Cardiac muscle cell (in vitro differentiated cells and primary cell): Measurements from ENCODE around the gene ARHGAP25. TPM values are rescaled to one million over a fixed set of nuclear protein-coding genes. Genes with fewer than 3 reads are reported as not detected.

Experiments
- DNase-seq, 2 donors: peaks; one replicate each; pipeline versions ENCODE4 v3.0.0 to v3.0.0-alpha.2; 2010 to 2017; ENCODE audit warnings: low read depth in 1 of 2, low spot score in 1 of 2
- H3K27ac ChIP-seq: fragments of 200-600 bp; sonication (generic); 2 replicates; pipeline ENCODE4 v1.5.1; 2016
- H3K27me3 ChIP-seq: fragments of 200-600 bp; sonication (generic); 2 replicates; pipeline ENCODE4 v1.6.0; 2016; ENCODE audit warnings: control low read depth
- H3K36me3 ChIP-seq: fragments of 200-600 bp; sonication (generic); 2 replicates; pipeline ENCODE4 v1.5.1; 2016; ENCODE audit warnings: control low read depth
- H3K4me1 ChIP-seq: fragments of 200-600 bp; sonication (generic); 2 replicates; pipeline ENCODE4 v1.8.1; 2017; ENCODE audit warnings: low read depth, mild to moderate bottlenecking, mixed run types
- H3K4me3 ChIP-seq: fragments of 200-600 bp; sonication (generic); 2 replicates; pipeline ENCODE4 v1.5.1; 2016; ENCODE audit warnings: mild to moderate bottlenecking
- H3K9me3 ChIP-seq: fragments of 200-600 bp; sonication (generic); 2 replicates; pipeline ENCODE4 v1.5.1; 2017; ENCODE audit warnings: low read depth, mild to moderate bottlenecking, control low read depth
- polyA plus RNA-seq: library from polyadenylated mRNA; unstranded; fragments of >200 nt; fragmentation: Nextera tagmentation; extraction: Ambion mirVana; gene quantifications from 2 replicates; pipeline ENCODE4 v1.2.1, GENCODE V29; 2016
- total RNA-seq: library from RNA; depleted of rRNA; stranded (reverse); fragments of >200 nt; gene quantifications from 2 replicates; pipeline ENCODE4 v1.2.3, GENCODE V29; 2016
- TF ChIP-seq, protein P1 (sequence below): IDR thresholded peaks from 2 replicates; pipeline ENCODE4 v1.5.1; 2012; ENCODE audit warnings: low read depth, mild to moderate bottlenecking, low read length

Gene ARHGAP25
- total and polyA plus RNA-seq, 2 experiments from 2014 or later, result 3.9 to 7.7 TPM

DNA sequence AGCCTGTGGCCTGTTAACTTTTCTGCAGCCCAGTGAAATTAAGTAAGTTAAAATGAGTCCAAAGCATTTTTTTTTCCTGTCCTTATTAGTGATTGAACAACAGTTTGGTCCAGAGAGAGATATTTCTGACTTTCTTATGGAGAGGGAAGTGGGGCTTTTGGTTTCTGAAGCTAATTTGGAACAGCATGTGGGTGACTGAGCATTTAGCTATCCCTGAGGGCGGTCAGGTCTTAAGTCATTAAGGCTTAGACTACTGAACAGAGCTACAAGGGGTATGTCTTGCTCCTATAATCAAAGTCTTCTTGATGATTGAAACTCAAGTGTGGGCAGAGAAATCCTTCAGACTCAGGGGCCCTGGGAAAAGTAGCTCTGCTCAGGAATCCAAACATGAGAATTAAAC lies 14.0 kb downstream of the ARHGAP25 start:
- TF ChIP-seq, protein P1, sequence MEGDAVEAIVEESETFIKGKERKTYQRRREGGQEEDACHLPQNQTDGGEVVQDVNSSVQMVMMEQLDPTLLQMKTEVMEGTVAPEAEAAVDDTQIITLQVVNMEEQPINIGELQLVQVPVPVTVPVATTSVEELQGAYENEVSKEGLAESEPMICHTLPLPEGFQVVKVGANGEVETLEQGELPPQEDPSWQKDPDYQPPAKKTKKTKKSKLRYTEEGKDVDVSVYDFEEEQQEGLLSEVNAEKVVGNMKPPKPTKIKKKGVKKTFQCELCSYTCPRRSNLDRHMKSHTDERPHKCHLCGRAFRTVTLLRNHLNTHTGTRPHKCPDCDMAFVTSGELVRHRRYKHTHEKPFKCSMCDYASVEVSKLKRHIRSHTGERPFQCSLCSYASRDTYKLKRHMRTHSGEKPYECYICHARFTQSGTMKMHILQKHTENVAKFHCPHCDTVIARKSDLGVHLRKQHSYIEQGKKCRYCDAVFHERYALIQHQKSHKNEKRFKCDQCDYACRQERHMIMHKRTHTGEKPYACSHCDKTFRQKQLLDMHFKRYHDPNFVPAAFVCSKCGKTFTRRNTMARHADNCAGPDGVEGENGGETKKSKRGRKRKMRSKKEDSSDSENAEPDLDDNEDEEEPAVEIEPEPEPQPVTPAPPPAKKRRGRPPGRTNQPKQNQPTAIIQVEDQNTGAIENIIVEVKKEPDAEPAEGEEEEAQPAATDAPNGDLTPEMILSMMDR, result no peak
- H3K4me1 ChIP-seq, result no peaks in the 10 kb centered on the region
- no peaks in the 10 kb centered on the region for H3K36me3 ChIP-seq
- no peak overlapping the region for H3K4me3 ChIP-seq
- no peak overlapping the region for H3K27ac ChIP-seq
- H3K9me3 ChIP-seq, result no peaks in the 10 kb centered on the region
- H3K27me3 ChIP-seq, result no peaks in the 10 kb centered on the region
- DNase-seq, result no peak

DNA sequence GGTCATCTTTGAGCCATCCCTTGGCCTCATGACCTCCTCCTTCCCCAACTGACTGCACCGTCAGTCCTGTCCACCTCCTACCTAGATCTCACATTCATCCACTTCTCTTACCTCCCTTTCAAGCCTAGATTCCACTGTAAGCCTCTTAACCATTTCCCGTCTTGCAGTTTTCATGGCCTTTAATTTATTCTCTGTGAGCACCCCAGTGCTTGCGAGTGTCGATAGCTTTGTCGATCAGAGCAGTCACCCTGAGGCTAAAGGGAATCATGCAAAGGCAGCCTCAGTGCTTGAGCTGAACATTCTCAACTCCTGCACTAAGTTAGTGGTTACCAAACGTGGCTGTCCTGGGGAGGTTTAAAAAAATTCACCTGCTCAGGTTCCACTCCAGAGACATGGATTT lies 14.7 kb downstream of the ARHGAP25 start:
- Histone ChIP-seq H3K9me3 (no peaks in the 10 kb centered on the region), H3K27ac (no peak overlapping the region), H3K27me3 (no peaks in the 10 kb centered on the region), H3K36me3 (no peaks in the 10 kb centered on the region), H3K4me3 (no peak overlapping the region), H3K4me1 (no peaks in the 10 kb centered on the region)
- TF ChIP-seq, protein P1, result no peak
- DNase-seq, result no peak

DNA sequence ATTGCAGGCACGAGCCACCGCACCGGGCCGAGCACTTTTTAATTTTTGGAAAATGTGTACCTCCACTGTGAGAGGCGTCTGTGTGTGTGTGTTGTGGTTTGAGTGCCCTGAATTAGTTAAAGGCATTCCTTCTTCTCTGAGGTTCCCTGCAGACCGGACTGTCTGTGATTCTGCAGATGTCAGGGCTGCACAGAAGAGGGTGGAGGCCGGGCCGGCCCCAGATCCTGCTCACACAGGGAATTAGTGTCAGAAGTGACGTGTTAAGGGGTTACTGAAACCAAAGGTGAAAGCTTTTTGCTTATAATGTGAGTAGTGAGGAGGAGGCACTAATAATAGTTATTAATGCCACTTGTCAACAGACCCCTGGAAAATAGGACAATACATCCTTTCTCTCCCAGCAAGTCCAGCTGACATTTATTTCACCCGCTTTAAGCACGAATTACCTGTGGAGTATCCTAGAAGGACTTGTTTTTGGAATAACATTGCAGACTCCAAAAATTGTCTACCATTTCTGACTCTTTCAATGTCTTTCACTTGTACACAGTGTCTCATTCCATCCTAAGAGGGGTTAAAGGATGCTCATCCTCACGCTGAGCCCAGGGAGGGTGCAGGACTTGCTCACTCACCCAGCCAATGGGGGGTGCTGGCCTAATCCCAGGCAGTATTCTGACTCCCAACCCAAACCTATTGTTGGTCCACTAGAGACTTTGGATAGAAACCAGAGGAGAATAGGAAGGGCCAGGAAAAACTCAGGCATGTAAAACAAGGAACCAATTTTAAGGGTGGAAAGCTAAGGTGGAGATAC lies 16.2 kb downstream of the ARHGAP25 start:
- no peak for DNase-seq
- Histone ChIP-seq H3K36me3 (no peaks in the 10 kb centered on the region), H3K4me1 (no peaks in the 10 kb centered on the region), H3K27me3 (no peaks in the 10 kb centered on the region), H3K27ac (no peak overlapping the region), H3K9me3 (no peaks in the 10 kb centered on the region), H3K4me3 (no peak overlapping the region)
- TF ChIP-seq, protein P1, result no peak

DNA sequence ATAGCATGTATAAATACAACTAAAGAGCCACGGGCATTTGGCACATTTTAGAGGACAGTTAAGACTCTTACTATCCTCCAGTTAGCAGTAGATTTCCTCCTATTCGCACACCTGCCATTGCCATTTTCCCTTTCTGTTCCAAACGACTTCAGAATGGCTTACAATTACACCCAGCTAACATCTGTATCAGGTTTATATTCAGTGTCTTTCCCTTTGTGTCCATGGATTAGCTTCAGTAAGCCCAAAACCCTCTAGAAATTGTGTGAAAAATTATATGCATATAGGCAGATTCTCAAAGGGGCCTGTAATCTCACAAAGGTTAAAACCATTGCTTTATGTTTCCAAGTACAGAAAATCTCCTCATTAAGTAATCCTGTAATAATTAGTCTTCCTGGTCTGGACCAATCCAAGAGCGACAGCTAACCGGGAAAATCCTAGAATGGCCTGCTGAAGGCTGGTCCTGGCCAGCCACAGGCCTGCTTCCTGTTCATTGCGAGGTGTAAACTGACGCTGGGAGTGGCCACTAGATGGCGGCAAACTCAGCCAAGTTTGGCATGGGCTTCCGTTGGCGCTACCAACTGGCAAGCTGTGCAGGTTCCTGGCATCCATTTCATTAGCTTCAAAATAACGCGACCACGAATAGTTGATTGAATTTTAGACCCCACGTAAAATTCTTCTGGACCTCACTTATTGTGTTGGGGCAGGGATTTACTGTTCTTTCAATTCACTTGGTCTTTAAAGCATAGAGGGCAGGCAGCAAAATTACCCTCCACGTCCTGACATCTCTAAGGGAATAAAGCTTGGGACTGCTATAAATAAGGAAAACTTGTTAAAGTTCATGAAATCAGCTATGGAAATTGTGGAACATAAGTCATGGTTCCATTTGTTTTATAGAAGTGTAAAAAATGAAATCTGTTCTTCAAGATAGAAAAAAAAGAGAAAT lies 17.1 kb downstream of the ARHGAP25 start:
- H3K27ac ChIP-seq, result no peak overlapping the region
- no peaks in the 10 kb centered on the region for H3K4me1 ChIP-seq
- peak; percentile 91 to 92 for DNase-seq
- H3K4me3 ChIP-seq, result no peak overlapping the region
- TF ChIP-seq, protein P1, result peak; percentile 89
- no peaks in the 10 kb centered on the region for H3K9me3 ChIP-seq
- H3K36me3 ChIP-seq, result no peaks in the 10 kb centered on the region
- H3K27me3 ChIP-seq, result no peaks in the 10 kb centered on the region

DNA sequence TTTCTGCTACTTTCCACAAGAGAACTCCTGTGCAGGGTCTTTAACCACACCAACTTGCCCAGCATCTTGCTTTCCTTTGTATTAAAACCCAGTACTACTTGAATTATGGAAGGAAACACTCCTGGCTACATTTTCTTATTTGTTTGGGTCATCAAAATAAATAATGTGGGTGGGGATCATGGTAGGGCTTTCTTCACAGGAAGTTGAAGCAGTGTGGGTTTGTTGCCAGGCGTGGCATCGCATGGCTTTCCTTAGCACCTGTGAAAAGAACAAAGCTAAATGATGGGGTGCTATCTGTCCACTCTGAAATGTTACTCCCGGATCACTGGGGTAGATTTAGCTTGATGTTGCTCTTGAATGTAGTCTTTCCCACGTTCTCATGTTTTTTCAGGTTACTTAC lies 18.7 kb downstream of the ARHGAP25 start:
- no peaks in the 10 kb centered on the region for H3K4me1 ChIP-seq
- no peak overlapping the region for H3K27ac ChIP-seq
- H3K36me3 ChIP-seq, result no peaks in the 10 kb centered on the region
- no peaks in the 10 kb centered on the region for H3K27me3 ChIP-seq
- H3K9me3 ChIP-seq, result no peaks in the 10 kb centered on the region
- H3K4me3 ChIP-seq, result no peak overlapping the region
- TF ChIP-seq, protein P1, result no peak
- DNase-seq, result no peak
